Measurements from ENCODE around the gene SSBP3.
A peak's percentile ranks its signal among the peaks of the same experiment; 100 is the strongest.
"Not testable (repeated sequence)": the region's sequence is repeated elsewhere in the genome, so short reads cannot be mapped to it uniquely, and the experiment has no call there.

SSBP3 gene

DNA sequence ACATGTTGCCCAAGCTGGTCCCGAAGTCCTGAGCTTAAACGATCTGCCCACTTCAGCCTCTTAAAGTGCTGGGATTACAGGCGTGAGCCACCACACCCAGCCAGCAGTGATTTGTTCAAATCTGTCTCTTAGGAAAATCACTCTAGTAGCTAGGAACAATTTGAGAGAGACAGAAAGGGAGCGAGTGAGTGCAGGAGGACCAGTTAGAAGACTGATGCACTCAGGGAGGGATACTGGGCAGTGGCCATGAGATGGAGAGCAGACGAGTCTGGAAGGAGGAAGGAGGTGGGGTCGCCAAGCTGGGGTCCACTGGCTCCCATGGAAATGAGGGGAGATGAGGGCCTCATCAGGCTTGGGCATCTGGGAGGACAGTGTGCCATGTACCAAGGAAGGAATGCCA is 23.6 kb upstream of the SSBP3 start:
- TF ChIP-seq TAF1 (IDR thresholded peaks at IDR 0.05; ENCODE audit: low read depth, low read length), result no peak
- TF ChIP-seq POLR2A (IDR thresholded peaks at IDR 0.05; ENCODE audit: low read depth, low read length), result no peak
- no peak for TF ChIP-seq POLR2AphosphoS5 (IDR thresholded peaks at IDR 0.05; ENCODE audit: low read depth, low read length)
- TF ChIP-seq PAX5 (IDR thresholded peaks at IDR 0.05; ENCODE audit: insufficient read depth, low read length, severe bottlenecking), result no peak
- TF ChIP-seq SPI1 (IDR thresholded peaks at IDR 0.05; ENCODE audit: low read depth, low read length), result no peak
- no peak for TF ChIP-seq POU2F2 (IDR thresholded peaks at IDR 0.05; ENCODE audit: low read depth, low read length)
- no peak for FAIRE-seq
- DNase-seq (ENCODE audit: insufficient read length, low spot score), result no peak

DNA sequence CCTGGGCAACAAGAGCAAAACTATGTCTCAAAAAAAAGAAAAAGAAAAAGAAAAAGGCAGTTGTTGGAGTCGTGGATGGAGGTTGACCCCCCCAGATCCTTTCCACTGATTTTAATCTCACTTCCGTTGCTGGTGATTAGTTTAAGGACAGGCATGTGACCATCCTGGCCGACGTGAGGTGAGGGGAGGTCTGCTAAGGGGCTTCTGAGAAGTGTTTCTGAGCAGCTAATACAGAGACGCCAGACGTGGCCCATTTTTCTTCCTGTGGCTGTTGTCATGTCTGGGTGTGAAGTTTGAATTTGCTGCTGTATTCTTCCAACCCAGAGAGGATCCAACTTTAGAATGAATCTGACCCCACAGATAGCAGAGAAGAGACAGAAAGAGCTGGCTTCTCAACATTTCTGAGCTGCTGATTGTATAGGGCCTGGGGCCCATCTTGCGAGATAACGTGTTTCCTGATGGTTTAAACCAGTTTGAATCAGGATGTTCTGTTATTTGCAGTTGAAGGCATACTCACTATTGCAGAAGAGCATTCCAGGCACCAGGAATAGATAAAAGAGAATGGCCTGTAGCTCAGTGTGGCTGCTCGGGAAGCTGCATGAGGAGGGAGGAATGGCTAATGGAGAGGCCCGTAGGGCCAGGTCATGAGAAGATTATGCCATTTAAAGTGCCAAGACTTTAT is 22.8 kb upstream of the SSBP3 start:
- TF ChIP-seq POLR2A (IDR thresholded peaks at IDR 0.05; ENCODE audit: low read depth, low read length) (no peak), POU2F2 (IDR thresholded peaks at IDR 0.05; ENCODE audit: low read depth, low read length) (no peak), PAX5 (IDR thresholded peaks at IDR 0.05; ENCODE audit: insufficient read depth, low read length, severe bottlenecking) (no peak), SPI1 (IDR thresholded peaks at IDR 0.05; ENCODE audit: low read depth, low read length) (no peak), TAF1 (IDR thresholded peaks at IDR 0.05; ENCODE audit: low read depth, low read length) (no peak), POLR2AphosphoS5 (IDR thresholded peaks at IDR 0.05; ENCODE audit: low read depth, low read length) (no peak)
- no peak for FAIRE-seq
- DNase-seq (ENCODE audit: insufficient read length, low spot score), result no peak

DNA sequence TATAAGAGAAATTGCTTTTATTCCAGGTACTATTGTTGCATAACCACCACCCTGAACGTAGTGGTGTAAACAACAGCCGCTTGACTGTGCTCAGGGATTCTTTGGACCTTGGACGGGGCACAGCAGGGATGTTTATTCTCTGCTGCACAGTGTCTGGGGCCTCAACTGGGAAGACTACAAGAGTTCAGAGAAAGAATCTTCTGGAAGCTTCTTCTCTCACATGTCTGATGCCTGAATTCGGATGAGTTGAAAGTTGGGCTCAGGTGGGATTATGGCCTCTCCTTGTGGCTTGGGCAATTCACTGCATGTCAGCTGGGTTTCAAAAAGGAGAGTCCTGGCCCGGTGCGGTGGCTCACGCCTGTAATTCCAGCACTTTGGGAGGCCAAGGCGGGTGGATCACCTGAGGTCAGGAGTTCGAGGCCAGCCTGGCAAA is 19.0 kb upstream of the SSBP3 start:
- FAIRE-seq (no peak), DNase-seq (ENCODE audit: insufficient read length, low spot score) (no peak)
- no peak for TF ChIP-seq PAX5 (IDR thresholded peaks at IDR 0.05; ENCODE audit: insufficient read depth, low read length, severe bottlenecking)
- no peak for TF ChIP-seq POLR2A (IDR thresholded peaks at IDR 0.05; ENCODE audit: low read depth, low read length)
- no peak for TF ChIP-seq SPI1 (IDR thresholded peaks at IDR 0.05; ENCODE audit: low read depth, low read length)
- no peak for TF ChIP-seq TAF1 (IDR thresholded peaks at IDR 0.05; ENCODE audit: low read depth, low read length)
- no peak for TF ChIP-seq POU2F2 (IDR thresholded peaks at IDR 0.05; ENCODE audit: low read depth, low read length)
- no peak for TF ChIP-seq POLR2AphosphoS5 (IDR thresholded peaks at IDR 0.05; ENCODE audit: low read depth, low read length)

DNA sequence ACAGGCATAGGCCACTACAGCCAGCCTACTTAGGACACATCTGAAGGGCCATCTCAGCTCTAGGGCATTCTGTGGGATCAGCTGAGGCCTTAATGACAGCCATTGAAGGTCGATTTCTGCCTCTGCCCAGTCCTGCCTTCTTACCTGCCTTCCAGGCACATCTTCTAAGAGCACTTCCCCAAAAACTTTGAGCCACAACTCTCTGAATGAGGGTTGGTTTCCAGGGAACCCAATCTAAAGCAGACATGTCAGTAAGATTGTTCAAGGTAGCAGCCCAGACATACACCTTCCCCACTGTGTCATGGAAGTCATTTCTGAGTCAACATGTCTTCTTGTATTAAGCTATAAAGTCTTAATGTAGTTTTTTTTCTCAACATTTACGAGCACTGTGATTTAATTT is 18.2 kb upstream of the SSBP3 start:
- DNase-seq (ENCODE audit: insufficient read length, low spot score) (no peak), FAIRE-seq (no peak)

DNA sequence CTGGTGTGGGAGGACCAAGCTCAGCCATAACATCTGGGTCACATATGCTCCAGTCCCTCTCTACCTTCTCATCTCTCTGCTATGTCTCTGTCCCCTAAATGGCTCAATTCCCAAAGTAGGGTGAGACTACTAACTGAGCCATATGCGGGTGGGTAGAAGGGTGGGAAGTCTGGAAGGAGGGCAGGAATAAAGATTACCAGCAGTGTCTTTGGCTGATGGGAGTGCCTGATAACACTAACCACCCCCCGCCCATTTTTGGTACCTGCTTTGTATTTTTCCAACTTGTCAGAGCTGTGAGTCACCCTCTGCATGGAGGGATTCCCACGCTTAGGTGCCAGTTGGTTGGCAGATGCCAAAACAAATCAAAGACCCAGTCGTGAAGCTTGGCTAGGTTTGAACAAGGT is 14.9 kb upstream of the SSBP3 start:
- no peak for DNase-seq (ENCODE audit: insufficient read length, low spot score)
- TF ChIP-seq PAX5 (IDR thresholded peaks at IDR 0.05; ENCODE audit: insufficient read depth, low read length, severe bottlenecking) (no peak), POLR2AphosphoS5 (IDR thresholded peaks at IDR 0.05; ENCODE audit: low read depth, low read length) (no peak), SPI1 (IDR thresholded peaks at IDR 0.05; ENCODE audit: low read depth, low read length) (no peak), TAF1 (IDR thresholded peaks at IDR 0.05; ENCODE audit: low read depth, low read length) (no peak), POU2F2 (IDR thresholded peaks at IDR 0.05; ENCODE audit: low read depth, low read length) (no peak), POLR2A (IDR thresholded peaks at IDR 0.05; ENCODE audit: low read depth, low read length) (no peak)
- FAIRE-seq, result no peak

More for the DNA sequence above, 18.2 kb upstream of the SSBP3 start:
- TF ChIP-seq SPI1 (IDR thresholded peaks at IDR 0.05; ENCODE audit: low read depth, low read length) (peak; percentile 42; the same call in 1 of the 2 replicates), TAF1 (IDR thresholded peaks at IDR 0.05; ENCODE audit: low read depth, low read length) (no peak)

DNA sequence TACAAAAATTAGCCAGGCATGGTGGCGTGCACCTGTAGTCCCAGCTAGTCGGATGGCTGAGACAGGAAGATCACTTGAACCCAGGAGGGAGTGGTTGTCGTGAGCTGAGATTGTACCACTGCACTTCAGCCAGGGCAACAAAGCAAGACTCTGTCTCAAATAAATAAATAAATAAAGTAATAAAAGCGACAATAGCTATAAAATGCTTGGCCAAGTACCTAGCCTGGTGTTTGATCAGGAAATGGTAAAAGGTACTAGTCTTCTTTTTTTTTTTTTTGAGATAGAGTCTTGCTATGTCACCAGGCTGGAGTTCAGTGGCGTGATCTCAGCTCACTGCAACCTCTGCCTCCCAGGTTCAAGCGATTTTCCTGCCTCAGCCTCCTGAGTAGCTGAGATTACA is 12.4 kb upstream of the SSBP3 start:
- not testable (repeated sequence) for DNase-seq (ENCODE audit: insufficient read length, low spot score); FAIRE-seq

DNA sequence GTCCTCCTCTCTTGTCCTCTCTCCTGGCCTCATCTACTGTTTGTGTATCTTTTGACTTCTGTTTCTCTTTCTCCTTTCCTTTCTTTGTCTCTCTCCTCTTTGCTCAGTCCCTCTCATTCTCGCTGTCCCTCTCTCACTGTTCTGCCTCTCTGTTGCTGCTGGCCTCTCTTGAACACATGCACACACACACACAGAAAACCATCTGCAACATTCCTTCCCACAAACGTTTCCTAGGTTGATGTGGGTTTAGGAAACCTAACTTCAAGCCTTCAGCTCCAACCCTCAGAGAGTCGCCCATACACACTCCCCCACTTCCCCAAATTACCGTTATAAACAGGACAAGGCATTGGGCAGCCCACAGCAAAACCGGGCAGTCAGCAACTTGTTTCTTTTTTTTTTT is 10.9 kb upstream of the SSBP3 start:
- DNase-seq (ENCODE audit: insufficient read length, low spot score), result no peak
- no peak for FAIRE-seq

DNA sequence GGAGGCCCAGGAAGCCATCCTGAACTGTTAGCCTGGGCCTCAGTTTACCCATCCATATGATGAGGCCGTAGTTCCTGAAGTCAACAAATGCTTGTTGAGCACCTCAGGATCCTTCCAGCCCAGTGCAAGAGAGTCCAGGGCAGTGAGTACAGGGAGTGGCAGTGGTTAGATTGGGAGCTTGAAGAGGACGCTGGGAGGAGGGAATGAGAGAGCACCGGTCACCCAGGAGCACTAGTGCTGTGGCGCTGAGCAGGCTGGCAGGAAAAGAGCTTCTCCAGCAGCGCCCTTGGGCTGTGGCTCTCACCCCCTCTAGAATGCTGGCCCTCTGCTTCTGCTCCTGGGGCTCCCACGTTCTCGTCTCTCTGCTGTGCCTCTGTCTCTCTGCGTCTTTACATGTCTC is 10.2 kb upstream of the SSBP3 start:
- FAIRE-seq (no peak), DNase-seq (ENCODE audit: insufficient read length, low spot score) (no peak)
- TF ChIP-seq POLR2AphosphoS5 (IDR thresholded peaks at IDR 0.05; ENCODE audit: low read depth, low read length) (no peak), PAX5 (IDR thresholded peaks at IDR 0.05; ENCODE audit: insufficient read depth, low read length, severe bottlenecking) (no peak), POU2F2 (IDR thresholded peaks at IDR 0.05; ENCODE audit: low read depth, low read length) (no peak), TAF1 (IDR thresholded peaks at IDR 0.05; ENCODE audit: low read depth, low read length) (no peak)

More for the DNA sequence above, 10.9 kb upstream of the SSBP3 start:
- TF ChIP-seq TAF1 (IDR thresholded peaks at IDR 0.05; ENCODE audit: low read depth, low read length) (no peak), POLR2AphosphoS5 (IDR thresholded peaks at IDR 0.05; ENCODE audit: low read depth, low read length) (no peak), POLR2A (IDR thresholded peaks at IDR 0.05; ENCODE audit: low read depth, low read length) (no peak), PAX5 (IDR thresholded peaks at IDR 0.05; ENCODE audit: insufficient read depth, low read length, severe bottlenecking) (no peak), SPI1 (IDR thresholded peaks at IDR 0.05; ENCODE audit: low read depth, low read length) (no peak), POU2F2 (IDR thresholded peaks at IDR 0.05; ENCODE audit: low read depth, low read length) (no peak)

DNA sequence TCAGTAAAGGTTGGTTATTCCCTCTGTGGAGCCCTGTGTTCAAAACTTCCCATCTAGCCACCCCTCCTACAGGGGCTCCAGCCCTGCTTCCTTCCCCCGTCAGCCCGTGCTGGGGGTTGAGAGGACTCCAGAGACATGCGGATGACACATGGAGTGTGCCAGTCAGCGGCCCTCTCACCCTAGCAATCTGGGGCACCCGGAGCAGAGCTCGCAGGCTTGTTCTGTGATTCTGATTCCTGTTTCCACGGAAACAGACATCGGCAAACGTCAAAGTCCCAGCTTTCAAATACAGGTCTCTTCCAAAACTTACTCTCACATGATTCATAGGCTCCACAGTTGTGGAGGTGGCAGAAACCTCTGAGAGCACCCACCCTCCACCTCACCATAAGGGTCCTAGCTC is 9.8 kb upstream of the SSBP3 start:
- DNase-seq (ENCODE audit: insufficient read length, low spot score) (no peak), FAIRE-seq (no peak)
- no peak for TF ChIP-seq POU2F2 (IDR thresholded peaks at IDR 0.05; ENCODE audit: low read depth, low read length)
- TF ChIP-seq TAF1 (IDR thresholded peaks at IDR 0.05; ENCODE audit: low read depth, low read length), result no peak
- TF ChIP-seq SPI1 (IDR thresholded peaks at IDR 0.05; ENCODE audit: low read depth, low read length), result no peak
- TF ChIP-seq POLR2A (IDR thresholded peaks at IDR 0.05; ENCODE audit: low read depth, low read length), result no peak
- no peak for TF ChIP-seq POLR2AphosphoS5 (IDR thresholded peaks at IDR 0.05; ENCODE audit: low read depth, low read length)
- TF ChIP-seq PAX5 (IDR thresholded peaks at IDR 0.05; ENCODE audit: insufficient read depth, low read length, severe bottlenecking), result no peak

DNA sequence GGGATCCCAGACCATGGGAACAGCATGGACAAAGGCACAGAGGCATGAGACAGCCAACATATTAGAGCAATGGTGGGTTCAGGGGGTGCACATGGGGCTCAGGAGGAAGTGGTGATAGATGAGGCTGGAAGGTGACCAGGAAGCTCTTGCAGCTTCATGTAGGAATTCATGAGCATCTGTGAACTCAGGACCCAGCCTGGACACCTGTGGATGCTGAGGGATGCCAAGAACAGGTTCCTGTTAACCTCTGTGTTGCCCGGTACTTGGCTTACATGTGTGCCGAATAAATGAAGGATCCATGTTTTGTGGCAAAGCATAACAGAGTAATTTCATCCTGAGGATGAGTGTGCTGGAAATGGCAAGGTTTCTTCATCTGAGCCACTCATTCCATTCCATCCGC is 9.3 kb upstream of the SSBP3 start:
- no peak for DNase-seq (ENCODE audit: insufficient read length, low spot score)
- no peak for FAIRE-seq
- TF ChIP-seq PAX5 (IDR thresholded peaks at IDR 0.05; ENCODE audit: insufficient read depth, low read length, severe bottlenecking) (no peak), TAF1 (IDR thresholded peaks at IDR 0.05; ENCODE audit: low read depth, low read length) (no peak), POLR2AphosphoS5 (IDR thresholded peaks at IDR 0.05; ENCODE audit: low read depth, low read length) (no peak), SPI1 (IDR thresholded peaks at IDR 0.05; ENCODE audit: low read depth, low read length) (no peak), POU2F2 (IDR thresholded peaks at IDR 0.05; ENCODE audit: low read depth, low read length) (no peak), POLR2A (IDR thresholded peaks at IDR 0.05; ENCODE audit: low read depth, low read length) (no peak)
